Heart left ventricle (tissue), 16 donors: ENCODE measurements around the gene STARD3. TPM values are rescaled to one million over a fixed set of nuclear protein-coding genes. Genes with fewer than 3 reads are reported as not detected.

Experiments used
- ATAC-seq, 4 donors: fragments of 200-7000 bp; cut with Tn5 transposase; one replicate each; pipeline ENCODE4 v1.9.1; 2020 to 2022; ENCODE audit warnings: moderate library complexity in 4 of 4, mild to moderate bottlenecking in 3 of 4, moderate number of reproducible peaks in 1 of 4
- DNase-seq, 5 donors: peaks; one replicate each; pipeline ENCODE4 v3.0.0-alpha.2; 2020
- H3K27ac ChIP-seq, 12 donors: fragments of 200-600 bp; sonication (generic) in 4 of 12; one replicate each; pipeline versions ENCODE4 v1.5.0 to v1.8.0; 2016 to 2022; ENCODE audit warnings: mild to moderate bottlenecking in 2 of 12
- H3K27me3 ChIP-seq, 9 donors: fragments of 200-600 bp; sonication (generic) in 2 of 9; one replicate each; pipeline versions ENCODE4 v1.5.1 to v1.8.0; 2016 to 2022; ENCODE audit warnings: mild to moderate bottlenecking in 3 of 9
- H3K36me3 ChIP-seq, 9 donors: fragments of 200-600 bp; sonication (generic) in 2 of 9; one replicate each; pipeline versions ENCODE4 v1.5.0 to v1.8.0; 2018 to 2022; ENCODE audit warnings: mild to moderate bottlenecking in 2 of 9
- H3K4me1 ChIP-seq, 12 donors: fragments of 200-600 bp; sonication (generic) in 4 of 12; one replicate each; pipeline versions ENCODE4 v1.5.0 to v1.8.0; 2016 to 2022; ENCODE audit warnings: mild to moderate bottlenecking in 3 of 12
- H3K4me3 ChIP-seq, 12 donors: fragments of 200-600 bp; sonication (generic) in 4 of 12; one replicate each; pipeline versions ENCODE4 v1.5.0 to v1.8.0; 2017 to 2022; ENCODE audit warnings: mild to moderate bottlenecking in 9 of 12, moderate library complexity in 4 of 12
- H3K9me3 ChIP-seq, 12 donors: fragments of 200-600 bp; sonication (generic) in 4 of 12; one replicate each; pipeline versions ENCODE4 v1.5.0 to v1.8.0; 2016 to 2022; ENCODE audit warnings: mild to moderate bottlenecking in 1 of 12
- POLR2A ChIP-seq, 2 donors: fragments of 450-650 bp; IDR thresholded peaks; one replicate each; pipeline ENCODE4 v1.6.1; 2017; ENCODE audit warnings: antibody characterized with exemption in 2 of 2, mild to moderate bottlenecking in 2 of 2, moderate library complexity in 2 of 2
- WGBS, 4 donors: extraction: QIAGEN DNeasy Blood & Tissue Kit in 2 of 4; methylation state at CpG; one replicate each; pipeline versions ENCODE4 v1.1.5 to v1.1.7; 2013 to 2018; 5-methylcytosine and 5-hydroxymethylcytosine counted together
- intact Hi-C, 10 donors: fragments of 100-400 bp; cut with DNase I; formaldehyde crosslinking; loops; one replicate each; pipeline versions ENCODE4 v1.11.1 to v1.14.2; 2022
- polyA plus RNA-seq, 2 donors: library from polyadenylated mRNA; stranded (reverse); fragments of 200-250 nt; gene quantifications; one replicate each; pipeline ENCODE4 v1.2.3, GENCODE V29; 2013
- total RNA-seq, 9 donors: library from RNA; depleted of rRNA in 2 of 9; stranded (reverse); fragments of >200 nt in 2 of 9; fragmentation: NEBNext Ultra II Directional in 3 of 9; extraction: Animal tissue kit (Norgen Biotek cat#: 25700) in 3 of 9; gene quantifications; one replicate each; pipeline versions ENCODE4 v1.1.0 to v1.2.4, GENCODE V29; 2016 to 2023
- TF ChIP-seq, protein P1 (sequence below), 12 donors: fragments of 200-600 bp; sonication (generic) in 4 of 12; IDR thresholded peaks; one replicate each; pipeline versions ENCODE4 v1.5.0 to v1.8.0; 2018 to 2022; ENCODE audit warnings: antibody characterized with exemption in 12 of 12, mild to moderate bottlenecking in 5 of 12
- donor health status: ischemic (EF 13 %, LVEDD 7.1; RV severe dilation, severe dysfunction).
- donor health status: healthy with polysubstance abuse.
- donor health status: DM: no; HTN: yes; CAD: no.
- donor health status: DM: no; HTN: no; CAD: no.
- donor health status: ischemic (EF 25% LVEDD 6.9; RV normal size, moderate dysfunction).
- donor health status: ischemic (EF 25% LVEDD 5.7; RV mildly dilated, moderate dysfunction).
- donor health status: healthy.
- donor health status: DM: yes; HTN: yes; CAD: no.
- donor health status: ischemic (EF 35%, LVEDD 5.7; RV mildly dilated, moderate dysfunction).
- donor health status: nonischemic (EF 11% LVEDD 7.7; RV severe dilation, severe dysfunction).
- donor health status: DM: yes; HTN: yes; CAD: no.
- donor health status: PGD.
- donor health status: ischemic (EF 29% LVEDD 5.4; RV normal size, mild dysfunction).
- donor health status: nonischemic (EF 23%, LVEDD 6.1; RV moderate dilation, normal function).

STARD3 gene
- total and polyA plus RNA-seq, 11 donors: 14.1 to 57.2 (median 24.2) TPM

DNA sequence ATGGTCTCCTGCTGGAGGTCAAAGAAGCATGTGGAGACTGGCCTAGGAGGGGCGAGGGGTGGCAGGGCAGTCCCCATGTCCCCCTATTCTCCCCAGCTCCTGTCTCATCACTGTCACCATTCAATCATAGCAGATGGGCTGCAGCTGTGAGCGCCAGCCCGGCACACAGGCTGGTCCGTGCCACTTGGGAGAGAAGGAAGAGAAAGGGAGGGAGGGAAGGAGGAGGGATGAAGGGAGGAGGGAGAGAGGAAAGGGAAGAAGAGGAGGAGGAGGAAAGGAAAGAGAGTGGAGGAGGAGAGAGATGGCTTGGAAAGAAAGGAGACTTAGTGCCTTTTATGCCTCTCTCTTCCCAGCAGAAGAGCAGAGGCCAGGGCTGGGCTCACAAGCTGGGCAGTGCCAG lies 41.6 kb upstream of the STARD3 start:
- 11 to 17% (median 14%) methylated on average over 4 of the region's 4 CpGs for WGBS, 4 donors
- peaks cover 0 to 34% (median 18%) of the 10 kb centered on the region in 12 donors for H3K4me1 ChIP-seq
- peaks cover 32 to 75% (median 63%) of the 10 kb centered on the region in 9 donors for H3K27me3 ChIP-seq
- no peak for ATAC-seq
- H3K9me3 ChIP-seq: no peaks in the 10 kb centered on the region
- no peak overlapping the region for H3K4me3 ChIP-seq
- intact Hi-C loops: no loop called here
- TF ChIP-seq, protein P1, sequence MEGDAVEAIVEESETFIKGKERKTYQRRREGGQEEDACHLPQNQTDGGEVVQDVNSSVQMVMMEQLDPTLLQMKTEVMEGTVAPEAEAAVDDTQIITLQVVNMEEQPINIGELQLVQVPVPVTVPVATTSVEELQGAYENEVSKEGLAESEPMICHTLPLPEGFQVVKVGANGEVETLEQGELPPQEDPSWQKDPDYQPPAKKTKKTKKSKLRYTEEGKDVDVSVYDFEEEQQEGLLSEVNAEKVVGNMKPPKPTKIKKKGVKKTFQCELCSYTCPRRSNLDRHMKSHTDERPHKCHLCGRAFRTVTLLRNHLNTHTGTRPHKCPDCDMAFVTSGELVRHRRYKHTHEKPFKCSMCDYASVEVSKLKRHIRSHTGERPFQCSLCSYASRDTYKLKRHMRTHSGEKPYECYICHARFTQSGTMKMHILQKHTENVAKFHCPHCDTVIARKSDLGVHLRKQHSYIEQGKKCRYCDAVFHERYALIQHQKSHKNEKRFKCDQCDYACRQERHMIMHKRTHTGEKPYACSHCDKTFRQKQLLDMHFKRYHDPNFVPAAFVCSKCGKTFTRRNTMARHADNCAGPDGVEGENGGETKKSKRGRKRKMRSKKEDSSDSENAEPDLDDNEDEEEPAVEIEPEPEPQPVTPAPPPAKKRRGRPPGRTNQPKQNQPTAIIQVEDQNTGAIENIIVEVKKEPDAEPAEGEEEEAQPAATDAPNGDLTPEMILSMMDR (IDR thresholded peaks at IDR 0.05): no peak
- no peak for TF ChIP-seq POLR2A (IDR thresholded peaks at IDR 0.05)
- DNase-seq: no peak
- H3K36me3 ChIP-seq: no peaks in the 10 kb centered on the region
- H3K27ac ChIP-seq: no peak overlapping the region

DNA sequence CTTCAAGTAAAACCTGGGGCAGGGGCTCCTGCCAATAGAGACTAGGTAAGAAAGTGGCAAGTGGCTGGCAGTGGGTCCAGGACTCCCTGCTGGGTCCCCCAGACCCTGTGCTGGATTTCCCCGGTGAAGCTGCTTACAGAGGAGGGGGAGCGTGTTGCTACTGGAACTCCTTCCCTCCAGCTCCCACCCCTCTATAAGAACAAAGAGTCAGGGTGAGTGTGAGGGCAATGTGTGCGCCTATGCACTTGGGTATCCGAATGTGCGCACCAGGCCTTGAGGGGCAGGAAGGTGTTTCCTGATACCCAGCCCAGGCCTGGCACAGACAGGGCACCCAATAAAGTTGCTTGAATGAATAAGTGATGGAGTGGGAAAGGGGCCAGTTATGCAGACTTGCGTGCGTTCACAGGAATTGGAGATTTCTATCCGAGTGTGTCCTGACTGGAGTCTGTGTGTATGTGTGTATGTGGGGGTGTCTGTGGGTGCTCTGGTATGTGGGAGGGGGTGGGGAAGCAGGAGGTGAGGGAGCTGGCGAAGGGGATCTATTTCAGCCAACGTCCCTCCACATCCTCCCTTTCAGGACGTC lies 40.9 kb upstream of the STARD3 start:
- H3K27me3 ChIP-seq: peaks cover 38 to 82% (median 70%) of the 10 kb centered on the region in 9 donors

DNA sequence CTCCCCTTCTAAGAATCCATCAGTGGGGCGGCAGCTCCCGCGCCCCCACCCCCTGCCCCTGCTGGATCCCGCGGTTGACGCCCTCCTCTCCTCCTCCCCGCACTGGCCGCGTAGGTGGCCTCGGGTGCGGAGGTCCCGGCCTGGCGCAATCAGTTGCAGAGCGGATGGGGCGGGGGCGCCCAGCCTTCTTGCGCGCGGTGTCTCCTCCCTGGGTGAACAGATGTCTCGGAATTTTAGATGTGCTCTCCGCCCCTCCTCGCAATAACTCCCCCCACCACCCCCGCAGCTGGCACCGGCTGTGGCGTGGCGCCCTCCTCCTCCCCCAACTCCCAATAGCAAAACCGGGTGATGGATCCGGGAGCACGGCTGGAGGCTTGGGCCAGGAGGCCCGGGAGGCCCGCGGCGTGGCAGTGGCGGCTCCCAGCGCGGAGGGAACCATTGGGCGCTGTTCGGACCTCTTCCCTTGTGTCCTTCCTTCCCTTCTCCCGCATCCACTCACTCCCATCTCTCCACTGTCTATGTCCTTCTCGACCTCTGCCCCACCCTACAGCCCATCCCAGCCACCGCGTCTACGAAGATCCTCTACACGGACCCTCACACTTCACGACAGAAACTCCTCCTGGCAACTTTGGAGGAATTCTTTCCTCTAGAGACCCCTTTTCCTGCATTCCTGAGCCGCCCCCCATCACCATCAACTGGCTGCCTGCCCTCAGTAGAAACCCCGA lies 40.2 kb upstream of the STARD3 start:
- Histone ChIP-seq H3K9me3 (no peaks in the 10 kb centered on the region), H3K4me1 (peaks cover 0 to 34% (median 18%) of the 10 kb centered on the region in 12 donors), H3K27ac (no peak overlapping the region), H3K27me3 (peaks cover 45 to 89% (median 77%) of the 10 kb centered on the region in 9 donors), H3K36me3 (no peaks in the 10 kb centered on the region), H3K4me3 (no peak overlapping the region)
- 2 to 4% (median 4%) methylated on average over 38 to 47 of the region's 47 CpGs for WGBS, 4 donors
- ATAC-seq: no peak
- intact Hi-C loops: no loop called here
- TF ChIP-seq, protein P1 (IDR thresholded peaks at IDR 0.05): no peak
- DNase-seq: no peak

More for the DNA sequence above, 40.9 kb upstream of the STARD3 start:
- H3K4me1 ChIP-seq: peaks cover 0 to 34% (median 18%) of the 10 kb centered on the region in 12 donors
- no peak overlapping the region for H3K4me3 ChIP-seq
- WGBS, 4 donors: 7 to 15% (median 12%) methylated on average over 11 of the region's 11 CpGs
- no peaks in the 10 kb centered on the region for H3K36me3 ChIP-seq
- ATAC-seq: no peak
- no peak for DNase-seq
- TF ChIP-seq, protein P1 (IDR thresholded peaks at IDR 0.05): no peak
- H3K27ac ChIP-seq: no peak overlapping the region
- intact Hi-C loops: no loop called here
- H3K9me3 ChIP-seq: no peaks in the 10 kb centered on the region

DNA sequence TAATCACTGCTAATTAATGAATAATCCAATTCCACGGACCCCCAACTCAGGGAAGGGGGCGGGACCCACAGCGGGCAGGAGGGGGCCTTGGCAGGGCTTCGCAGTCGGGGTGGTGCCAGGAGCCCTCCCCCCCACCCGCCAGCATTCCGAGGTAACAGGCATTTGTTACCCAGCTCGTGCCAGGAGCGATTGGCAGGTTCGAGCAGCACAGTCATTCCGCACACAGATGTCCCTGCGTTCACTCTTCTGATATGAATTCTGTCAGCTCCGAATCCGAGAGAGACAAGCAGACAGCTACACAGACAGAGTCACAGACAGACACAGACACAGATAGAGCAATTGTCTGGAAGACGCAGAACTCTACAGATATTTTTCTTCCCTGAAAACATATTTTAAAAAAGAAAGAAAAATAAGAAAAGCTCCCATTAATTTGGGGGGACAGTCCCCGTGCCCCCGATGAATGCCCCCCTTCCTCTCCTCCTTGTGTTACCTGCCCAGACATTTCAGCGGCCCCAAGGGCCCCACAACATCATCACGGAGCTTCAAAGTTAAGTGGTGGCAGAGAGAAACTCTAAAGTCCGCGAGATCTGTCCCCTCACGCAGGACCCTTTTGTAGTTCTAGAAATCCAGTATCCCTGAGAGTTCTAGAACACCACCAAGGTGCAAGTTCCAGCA lies 39.4 kb upstream of the STARD3 start:
- TF ChIP-seq POLR2A (IDR thresholded peaks at IDR 0.05): no peak
- TF ChIP-seq, protein P1 (IDR thresholded peaks at IDR 0.05): no peak
- Histone ChIP-seq H3K9me3 (no peaks in the 10 kb centered on the region), H3K27ac (no peak overlapping the region), H3K36me3 (no peaks in the 10 kb centered on the region), H3K4me1 (peaks cover 0 to 34% (median 17%) of the 10 kb centered on the region in 12 donors), H3K4me3 (no peak overlapping the region), H3K27me3 (peaks cover 53 to 97% (median 81%) of the 10 kb centered on the region in 9 donors)
- no peak for DNase-seq
- ATAC-seq: no peak
- intact Hi-C loops: no loop called here
- WGBS, 4 donors: 6 to 9% (median 8%) methylated on average over 15 to 22 of the region's 22 CpGs
